Calu3 (cell line): ENCODE results near the gene UBE2S. TPM values are rescaled to one million over a fixed set of nuclear protein-coding genes. Genes with fewer than 3 reads are reported as not detected.

Experiments used
- BruUV-seq: library from RNA; stranded (reverse); fragments of 400-500 nt; replicated peaks from 2 replicates; lab custom pipeline; 2021; lab: Mats Ljungman, UMichigan
- CTCF ChIA-PET: fragments of 300-600 bp; sonication (Branson Sonifier 250); formaldehyde crosslinking; loops from one replicate; lab custom pipeline; 2022; ENCODE audit warnings: antibody characterized with exemption; lab: Charles Lee
- DNase-seq: peaks from one replicate; pipeline ENCODE4 v3.0.0; 2022
- H3K27ac Mint-ChIP-seq: one replicate; pipeline ENCODE4 v1.8.0; 2022; ENCODE audit warnings: mixed read lengths; ENCODE audit not compliant: unreplicated experiment
- H3K27me3 Mint-ChIP-seq: one replicate; pipeline ENCODE4 v1.8.0; 2022; ENCODE audit warnings: mixed read lengths; ENCODE audit not compliant: unreplicated experiment
- H3K36me3 Mint-ChIP-seq: one replicate; pipeline ENCODE4 v1.8.0; 2022; ENCODE audit warnings: mild to moderate bottlenecking, moderate library complexity, mixed read lengths; ENCODE audit not compliant: insufficient read depth, unreplicated experiment
- H3K4me1 Mint-ChIP-seq: one replicate; pipeline ENCODE4 v1.8.0; 2022; ENCODE audit warnings: mild to moderate bottlenecking, low read depth, mixed read lengths; ENCODE audit not compliant: unreplicated experiment
- H3K4me3 Mint-ChIP-seq: one replicate; pipeline ENCODE4 v1.8.0; 2022; ENCODE audit warnings: mild to moderate bottlenecking, low read depth, moderate library complexity, mixed read lengths; ENCODE audit not compliant: unreplicated experiment
- H3K9me3 Mint-ChIP-seq: one replicate; pipeline ENCODE4 v1.8.0; 2022; ENCODE audit warnings: low read depth, mixed read lengths; ENCODE audit not compliant: unreplicated experiment
- intact Hi-C: fragments of 100-400 bp; cut with micrococcal nuclease; formaldehyde crosslinking; loops from one replicate; pipeline ENCODE4 v1.10.0; 2022; ENCODE audit not compliant: unreplicated experiment
- total RNA-seq: library from RNA; stranded (reverse); gene quantifications from 2 replicates; pipeline ENCODE4 v1.2.3, GENCODE V29; 2022
- TF ChIP-seq, protein P1 (sequence below): fragments of 200-600 bp; IDR thresholded peaks from one replicate; pipeline ENCODE4 v1.8.0; 2022; ENCODE audit warnings: antibody characterized with exemption; ENCODE audit not compliant: unreplicated experiment

UBE2S gene
- total RNA-seq, 1 experiment from 2014 or later = 287 TPM

DNA sequence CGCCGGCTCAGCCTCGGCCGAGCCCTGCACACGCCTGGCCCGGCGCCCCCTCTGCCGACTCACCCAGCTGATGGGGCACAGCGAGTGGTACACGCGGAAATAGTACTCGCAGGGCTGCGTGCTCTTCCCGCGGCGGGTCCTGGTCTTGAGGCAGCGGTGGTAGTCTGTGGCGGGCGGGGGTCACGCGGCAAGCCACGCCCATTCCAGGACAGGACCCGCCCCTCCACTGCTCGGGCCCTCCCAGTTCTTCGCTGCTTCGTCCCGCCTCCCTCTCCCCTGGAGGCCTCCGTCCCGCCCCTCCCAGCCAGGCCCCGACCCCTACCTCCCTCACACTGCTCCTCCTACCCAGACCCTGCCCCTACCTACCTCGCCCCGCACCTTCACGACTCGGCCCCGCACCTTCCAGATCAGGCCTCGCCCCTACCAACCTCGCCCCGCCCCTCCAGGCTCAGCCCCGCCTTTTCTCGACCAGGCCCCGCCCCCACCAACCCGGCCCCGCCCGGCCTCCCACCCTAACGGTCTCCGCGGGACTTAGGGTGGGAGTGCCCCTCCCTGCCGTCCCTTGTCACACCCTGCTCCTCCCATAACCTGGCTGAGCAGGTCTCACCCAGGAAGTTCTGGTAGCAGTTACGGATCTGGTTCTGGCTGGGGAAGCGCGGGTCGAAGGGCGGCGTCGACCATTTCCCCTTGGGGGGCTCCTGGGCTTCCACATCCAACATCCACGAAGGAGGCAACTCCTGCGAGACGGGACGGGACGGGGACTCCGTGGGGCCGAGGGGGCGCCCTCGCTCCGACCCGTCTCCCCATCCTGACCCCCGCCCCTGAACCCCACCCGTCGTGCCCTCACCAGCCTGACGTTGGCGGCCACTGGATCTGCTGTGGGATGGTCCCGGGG lies 53.5 kb downstream of the UBE2S start:
- Mint-ChIP-seq H3K27me3 (peaks cover 82% of the 10 kb centered on the region), H3K9me3 (no peaks in the 10 kb centered on the region), H3K36me3 (peaks cover 22% of the 10 kb centered on the region), H3K4me3 (peak overlapping the region; percentile 79), H3K27ac (no peak overlapping the region), H3K4me1 (peaks cover 33% of the 10 kb centered on the region)
- intact Hi-C loops = no loop called here
- CTCF ChIA-PET = interaction anchor here (0.8 to 3.1 kb wide), 2 partner anchors 15 to 283 kb away, joined by 4 to 13 read pairs; partner anchors contain the start of gene KMT5C
- TF ChIP-seq, protein P1, sequence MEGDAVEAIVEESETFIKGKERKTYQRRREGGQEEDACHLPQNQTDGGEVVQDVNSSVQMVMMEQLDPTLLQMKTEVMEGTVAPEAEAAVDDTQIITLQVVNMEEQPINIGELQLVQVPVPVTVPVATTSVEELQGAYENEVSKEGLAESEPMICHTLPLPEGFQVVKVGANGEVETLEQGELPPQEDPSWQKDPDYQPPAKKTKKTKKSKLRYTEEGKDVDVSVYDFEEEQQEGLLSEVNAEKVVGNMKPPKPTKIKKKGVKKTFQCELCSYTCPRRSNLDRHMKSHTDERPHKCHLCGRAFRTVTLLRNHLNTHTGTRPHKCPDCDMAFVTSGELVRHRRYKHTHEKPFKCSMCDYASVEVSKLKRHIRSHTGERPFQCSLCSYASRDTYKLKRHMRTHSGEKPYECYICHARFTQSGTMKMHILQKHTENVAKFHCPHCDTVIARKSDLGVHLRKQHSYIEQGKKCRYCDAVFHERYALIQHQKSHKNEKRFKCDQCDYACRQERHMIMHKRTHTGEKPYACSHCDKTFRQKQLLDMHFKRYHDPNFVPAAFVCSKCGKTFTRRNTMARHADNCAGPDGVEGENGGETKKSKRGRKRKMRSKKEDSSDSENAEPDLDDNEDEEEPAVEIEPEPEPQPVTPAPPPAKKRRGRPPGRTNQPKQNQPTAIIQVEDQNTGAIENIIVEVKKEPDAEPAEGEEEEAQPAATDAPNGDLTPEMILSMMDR = no peak
- BruUV-seq = no TSS peak
- peak; percentile 84 for DNase-seq

DNA sequence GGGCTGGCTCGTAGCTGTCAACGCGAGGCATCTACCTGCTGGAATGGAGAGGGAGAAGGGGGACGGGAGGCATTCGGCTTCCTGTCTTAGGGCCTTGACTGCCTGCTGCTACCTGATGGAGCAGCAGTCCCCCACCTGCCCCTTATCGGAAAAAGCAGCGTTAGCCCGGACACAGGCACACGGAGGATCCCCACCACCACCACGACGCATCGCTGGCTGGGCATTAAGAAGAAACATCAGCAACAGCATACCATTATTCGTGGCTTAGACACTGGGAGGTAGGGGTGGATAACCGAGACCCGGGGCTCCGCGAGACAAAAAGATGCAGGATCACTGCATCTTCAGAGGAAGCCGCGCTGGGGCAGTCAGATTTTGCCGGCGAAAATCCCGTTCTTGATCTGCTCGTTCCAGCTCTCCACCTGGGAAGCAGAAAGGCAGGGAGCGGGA lies 54.2 kb downstream of the UBE2S start:
- Mint-ChIP-seq H3K9me3 (no peaks in the 10 kb centered on the region), H3K4me3 (peak overlapping the region; percentile 79), H3K27ac (peak overlapping the region; percentile 63), H3K4me1 (peaks cover 33% of the 10 kb centered on the region), H3K36me3 (peaks cover 22% of the 10 kb centered on the region), H3K27me3 (peaks cover 75% of the 10 kb centered on the region)
- DNase-seq = no peak
- intact Hi-C loops = no loop called here
- CTCF ChIA-PET = interaction anchor here (1.9 to 3.1 kb wide), 2 partner anchors 14 to 31 kb away, joined by 5 to 13 read pairs; partner anchors contain the start of genes KMT5C and TMEM238
- BruUV-seq = TSS peak; percentile 75
- TF ChIP-seq, protein P1 = no peak

DNA sequence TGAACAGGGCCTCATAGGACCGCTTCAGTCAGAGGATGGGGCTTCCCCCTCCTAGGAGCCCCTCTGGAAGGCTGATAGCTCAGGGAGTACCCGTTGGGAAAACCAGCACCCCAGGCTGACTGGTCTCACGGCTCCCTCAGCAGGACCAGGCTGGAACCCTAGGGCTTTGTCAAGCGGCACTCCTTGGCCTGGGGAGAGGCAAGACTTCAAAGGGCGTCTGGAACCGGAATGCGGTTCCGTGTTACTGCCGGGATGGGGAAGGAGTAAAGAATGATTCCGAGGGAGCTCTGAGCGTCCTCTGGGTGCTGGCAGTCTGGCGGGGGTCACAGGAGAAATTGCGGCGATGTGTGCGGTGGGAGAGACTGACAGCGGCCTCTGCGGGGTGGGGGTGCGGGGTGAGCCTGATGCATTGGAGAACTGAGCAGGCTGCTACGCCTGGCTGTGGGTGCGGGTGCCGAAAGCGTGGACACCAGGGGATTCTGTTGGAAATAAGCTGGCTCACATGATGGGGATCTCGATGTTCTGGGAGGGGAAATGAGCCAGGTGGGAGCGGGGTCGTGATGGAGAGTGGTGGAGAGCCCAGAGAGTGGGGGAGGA lies 54.9 kb downstream of the UBE2S start:
- TF ChIP-seq, protein P1 = no peak
- Mint-ChIP-seq H3K36me3 (peaks cover 28% of the 10 kb centered on the region), H3K9me3 (no peaks in the 10 kb centered on the region), H3K4me3 (peak overlapping the region; percentile 79), H3K4me1 (peaks cover 33% of the 10 kb centered on the region), H3K27ac (peak overlapping the region; percentile 63), H3K27me3 (peaks cover 68% of the 10 kb centered on the region)
- no TSS peak for BruUV-seq
- DNase-seq = no peak
- CTCF ChIA-PET = interaction anchor here (0.7 to 3.1 kb wide), 4 partner anchors 14 to 31 kb away, joined by 3 to 13 read pairs (median 4); partner anchors contain the start of genes KMT5C and TMEM238
- intact Hi-C loops = no loop called here

DNA sequence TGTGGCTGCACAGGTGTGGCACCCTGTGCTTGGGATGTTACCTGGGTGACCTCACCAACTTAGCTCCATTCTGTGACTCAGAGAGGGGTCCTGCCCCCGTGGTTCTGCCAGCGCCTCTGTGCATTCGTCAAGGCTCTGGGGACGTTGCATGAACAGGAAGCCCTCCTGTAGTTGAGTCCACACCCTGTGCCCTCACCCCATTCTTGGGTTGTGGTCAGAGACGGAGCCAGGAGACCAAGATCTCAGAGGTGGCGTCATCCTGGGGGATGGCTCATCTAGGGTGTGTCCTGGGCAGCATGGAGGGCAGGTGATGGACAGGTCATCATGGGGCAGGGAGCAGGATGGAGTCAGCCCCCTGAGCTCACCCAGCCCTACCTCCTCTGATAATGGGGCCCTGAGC lies 55.5 kb downstream of the UBE2S start:
- TF ChIP-seq, protein P1 = no peak
- Mint-ChIP-seq H3K36me3 (peaks cover 29% of the 10 kb centered on the region), H3K9me3 (no peaks in the 10 kb centered on the region), H3K4me3 (peak overlapping the region; percentile 79), H3K27me3 (peaks cover 62% of the 10 kb centered on the region), H3K4me1 (peaks cover 33% of the 10 kb centered on the region), H3K27ac (peak overlapping the region; percentile 63)
- intact Hi-C loops = no loop called here
- peak; percentile 67 for DNase-seq
- CTCF ChIA-PET = interaction anchor here (0.7 to 3.1 kb wide), 4 partner anchors 13 to 32 kb away, joined by 3 to 13 read pairs (median 4); partner anchors contain the start of genes KMT5C and TMEM238
- no TSS peak for BruUV-seq
